ENCODE data around the gene PZP.

DNA sequence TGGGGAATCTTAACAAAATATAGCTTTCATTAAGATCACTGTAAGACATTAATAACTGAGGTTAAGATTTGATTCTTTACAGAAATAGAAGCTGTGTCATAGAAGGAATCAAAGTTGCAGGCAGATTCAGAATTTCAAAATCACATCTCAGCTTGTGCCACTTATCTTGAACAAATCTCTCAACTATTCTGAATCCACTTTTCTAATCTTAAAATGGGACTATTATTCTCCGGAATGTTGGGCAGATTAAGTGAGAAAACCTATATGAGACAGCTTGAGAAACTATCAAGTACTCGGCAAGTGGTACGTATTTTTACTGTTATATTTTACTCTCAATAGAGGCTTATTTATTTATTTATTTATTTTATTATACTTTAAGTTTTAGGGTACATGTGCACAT lies 28.4 kb downstream of the PZP start:
- TF ChIP-seq CTCF (IDR thresholded peaks at IDR 0.05) (no peak), POLR2A (IDR thresholded peaks at IDR 0.05) (no peak), POLR2AphosphoS5 (IDR thresholded peaks at IDR 0.05) (no peak)
